ENCODE measurements around the gene HCN4. TPM values are rescaled to one million over a fixed set of nuclear protein-coding genes. Genes with fewer than 3 reads are reported as not detected.

The HCN4 gene
- total RNA-seq, 2 experiments from 2014 or later = not detected

- CTCF ChIA-PET = no interaction called here
- POLR2A ChIA-PET = no interaction called here
These were observed 16.7 kb downstream of the HCN4 start for GRCh38 chr15:73352082-73352481.

GRCh38 chr15:73349191-73349590 lies 19.6 kb downstream of the HCN4 start:
- POLR2A ChIA-PET = no interaction called here
- CTCF ChIA-PET = no interaction called here

- CTCF ChIA-PET = no interaction called here
- POLR2A ChIA-PET = no interaction called here
These were observed 21.9 kb downstream of the HCN4 start for GRCh38 chr15:73346735-73347312.

GRCh38 chr15:73345658-73346057 lies 23.1 kb downstream of the HCN4 start:
- ChIA-PET CTCF (interaction anchor here (0.6 kb wide), 1 partner anchor 413 kb away, joined by 5 read pairs; no protein-coding TSS in a partner anchor), POLR2A (no interaction called here)

- POLR2A ChIA-PET = no interaction called here
- CTCF ChIA-PET = no interaction called here
These were observed 24.7 kb downstream of the HCN4 start for GRCh38 chr15:73344056-73344455.

GRCh38 chr15:73341886-73342600 lies 26.7 kb downstream of the HCN4 start:
- ChIA-PET CTCF (interaction anchor here (1.3 kb wide), 1 partner anchor 100 kb away, joined by 3 read pairs; no protein-coding TSS in a partner anchor), POLR2A (no interaction called here)

GRCh38 chr15:73340502-73341192 lies 28.1 kb downstream of the HCN4 start:
- ChIA-PET POLR2A (no interaction called here), CTCF (interaction anchor here (1.3 kb wide), 1 partner anchor 99 kb away, joined by 3 read pairs; no protein-coding TSS in a partner anchor)

GRCh38 chr15:73338606-73339374 lies 30.0 kb downstream of the HCN4 start:
- CTCF ChIA-PET = no interaction called here
- POLR2A ChIA-PET = no interaction called here

GRCh38 chr15:73338058-73338457 lies 30.7 kb downstream of the HCN4 start:
- POLR2A ChIA-PET = no interaction called here
- CTCF ChIA-PET = no interaction called here

- POLR2A ChIA-PET = no interaction called here
- CTCF ChIA-PET = no interaction called here
These were observed 31.6 kb downstream of the HCN4 start for GRCh38 chr15:73337187-73337586.

- CTCF ChIA-PET = no interaction called here
- POLR2A ChIA-PET = no interaction called here
These were observed 32.0 kb downstream of the HCN4 start for GRCh38 chr15:73336756-73337155.

GRCh38 chr15:73335471-73335870 lies 33.3 kb downstream of the HCN4 start:
- ChIA-PET POLR2A (no interaction called here), CTCF (no interaction called here)

GRCh38 chr15:73335026-73335425 lies 33.7 kb downstream of the HCN4 start:
- CTCF ChIA-PET = no interaction called here
- POLR2A ChIA-PET = no interaction called here

- POLR2A ChIA-PET = no interaction called here
- CTCF ChIA-PET = no interaction called here
These were observed 34.7 kb downstream of the HCN4 start for GRCh38 chr15:73334086-73334485.

GRCh38 chr15:73333001-73333400 lies 35.8 kb downstream of the HCN4 start:
- CTCF ChIA-PET = interaction anchor here (0.5 kb wide), 1 partner anchor 135 kb away, joined by 3 read pairs; no protein-coding TSS in a partner anchor

GRCh38 chr15:73331991-73332925 lies 36.5 kb downstream of the HCN4 start:
- CTCF ChIA-PET = no interaction called here
- POLR2A ChIA-PET = no interaction called here

More at GRCh38 chr15:73333001-73333400, 35.8 kb downstream of the HCN4 start:
- POLR2A ChIA-PET = no interaction called here

- CTCF ChIA-PET = no interaction called here
- POLR2A ChIA-PET = no interaction called here
These were observed 37.3 kb downstream of the HCN4 start for GRCh38 chr15:73331501-73331900.

GRCh38 chr15:73330206-73331051 lies 38.3 kb downstream of the HCN4 start:
- CTCF ChIA-PET = no interaction called here

More at GRCh38 chr15:73330206-73331051, 38.3 kb downstream of the HCN4 start:
- POLR2A ChIA-PET = no interaction called here

All from activated CD8-positive, alpha-beta memory T cell treated with anti-CD3 and anti-CD28 coated beads for 36 hours (primary cell).